Measurements from ENCODE around the gene AMER3. TPM values are rescaled to one million over a fixed set of nuclear protein-coding genes. Genes with fewer than 3 reads are reported as not detected.

The AMER3 gene
- total RNA-seq, 2 donors from 2014 or later = 0.18 to 10.1 TPM

DNA sequence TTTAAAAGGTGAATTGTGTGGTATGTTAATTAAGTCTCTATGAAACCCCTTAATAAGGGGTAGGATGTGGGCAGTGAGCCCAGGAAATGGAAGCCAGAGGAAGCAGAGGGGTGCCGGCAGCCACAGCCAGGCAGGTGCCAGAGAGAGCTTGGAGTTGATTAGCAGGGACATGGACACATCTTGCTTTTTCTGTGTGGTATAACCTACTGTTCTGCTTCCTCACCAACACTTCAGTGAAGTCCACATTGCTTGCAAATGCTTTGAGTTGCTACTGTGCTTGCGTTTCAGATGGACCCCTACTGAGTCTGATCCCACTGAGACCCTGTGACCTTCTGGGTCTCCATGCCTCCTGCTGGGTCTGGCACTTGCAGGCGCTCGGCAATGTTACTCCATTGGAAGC, 51.0 kb downstream of the AMER3 start:
- Histone ChIP-seq H3K9me3 (no peaks in the 10 kb centered on the region), H3K27ac (no peak overlapping the region), H3K4me1 (replicated peaks) (no peaks in the 10 kb centered on the region), H3K36me3 (no peaks in the 10 kb centered on the region), H3K27me3 (replicated peaks; ENCODE audit: insufficient read depth) (no peaks in the 10 kb centered on the region), H3K4me3 (no peak overlapping the region)
- TF ChIP-seq POLR2AphosphoS5 (IDR thresholded peaks at IDR 0.05) (no peak), POLR2A (IDR thresholded peaks at IDR 0.05) (no peak)
- TF ChIP-seq, protein P1, sequence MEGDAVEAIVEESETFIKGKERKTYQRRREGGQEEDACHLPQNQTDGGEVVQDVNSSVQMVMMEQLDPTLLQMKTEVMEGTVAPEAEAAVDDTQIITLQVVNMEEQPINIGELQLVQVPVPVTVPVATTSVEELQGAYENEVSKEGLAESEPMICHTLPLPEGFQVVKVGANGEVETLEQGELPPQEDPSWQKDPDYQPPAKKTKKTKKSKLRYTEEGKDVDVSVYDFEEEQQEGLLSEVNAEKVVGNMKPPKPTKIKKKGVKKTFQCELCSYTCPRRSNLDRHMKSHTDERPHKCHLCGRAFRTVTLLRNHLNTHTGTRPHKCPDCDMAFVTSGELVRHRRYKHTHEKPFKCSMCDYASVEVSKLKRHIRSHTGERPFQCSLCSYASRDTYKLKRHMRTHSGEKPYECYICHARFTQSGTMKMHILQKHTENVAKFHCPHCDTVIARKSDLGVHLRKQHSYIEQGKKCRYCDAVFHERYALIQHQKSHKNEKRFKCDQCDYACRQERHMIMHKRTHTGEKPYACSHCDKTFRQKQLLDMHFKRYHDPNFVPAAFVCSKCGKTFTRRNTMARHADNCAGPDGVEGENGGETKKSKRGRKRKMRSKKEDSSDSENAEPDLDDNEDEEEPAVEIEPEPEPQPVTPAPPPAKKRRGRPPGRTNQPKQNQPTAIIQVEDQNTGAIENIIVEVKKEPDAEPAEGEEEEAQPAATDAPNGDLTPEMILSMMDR (IDR thresholded peaks at IDR 0.05) = no peak
- DNase-seq (ENCODE audit: low spot score) = no peak
- intact Hi-C loops (cut with DNase I) = no loop called here
- WGBS = 74% methylated on average over 4 of the region's 4 CpGs

DNA sequence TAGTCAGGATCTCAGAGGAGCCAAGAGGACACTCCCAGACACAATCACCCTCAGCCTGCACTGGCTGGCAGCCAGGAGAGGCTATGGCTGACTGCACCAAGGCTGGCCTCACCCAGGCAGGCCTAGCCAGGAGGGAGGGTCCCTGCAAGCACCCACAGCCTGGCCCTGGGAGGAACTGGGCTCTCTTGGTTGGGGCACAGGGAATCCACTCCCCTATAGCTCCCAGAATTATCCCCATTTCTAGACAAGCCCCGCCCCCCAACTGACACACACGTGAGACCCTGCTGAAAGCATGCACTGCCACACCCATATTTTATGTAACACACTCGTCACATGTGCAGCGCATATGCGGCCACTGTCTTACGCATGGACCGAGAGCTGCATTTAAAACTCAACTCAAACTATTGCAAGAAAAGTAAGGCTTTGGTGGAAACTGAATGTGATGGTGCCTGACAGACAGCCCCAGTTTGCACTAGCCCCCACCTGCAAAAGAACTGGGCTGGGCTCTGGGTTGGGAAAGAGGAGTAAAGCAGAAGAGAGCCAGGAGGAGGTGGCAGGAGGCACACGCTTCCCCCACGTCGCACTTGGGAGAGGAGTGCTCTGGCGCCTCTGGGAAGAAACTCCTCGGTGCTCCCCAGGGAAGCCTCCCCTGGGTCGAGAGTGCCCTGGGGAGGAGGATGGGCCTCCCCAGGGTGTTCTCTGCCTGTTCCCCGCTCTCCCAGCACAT, 52.5 kb downstream of the AMER3 start:
- no peak overlapping the region for H3K27ac ChIP-seq
- peak; percentile 29 for DNase-seq (ENCODE audit: low spot score)
- no peak overlapping the region for H3K4me3 ChIP-seq
- no peaks in the 10 kb centered on the region for H3K9me3 ChIP-seq
- no peaks in the 10 kb centered on the region for H3K36me3 ChIP-seq
- intact Hi-C loops (cut with DNase I) = no loop called here
- H3K27me3 ChIP-seq (replicated peaks; ENCODE audit: insufficient read depth) = no peaks in the 10 kb centered on the region
- no peaks in the 10 kb centered on the region for H3K4me1 ChIP-seq (replicated peaks)
- 52% methylated on average over 14 of the region's 14 CpGs for WGBS
- no peak for TF ChIP-seq POLR2A (IDR thresholded peaks at IDR 0.05)
- TF ChIP-seq, protein P1 (IDR thresholded peaks at IDR 0.05) = no peak
- TF ChIP-seq POLR2AphosphoS5 (IDR thresholded peaks at IDR 0.05) = no peak

GRCh38 chr2:130808482-130809268, 53.3 kb downstream of the AMER3 start:
- 72% methylated on average over 12 of the region's 12 CpGs for WGBS
- no peak for DNase-seq (ENCODE audit: low spot score)
- H3K4me3 ChIP-seq = no peak overlapping the region
- no peaks in the 10 kb centered on the region for H3K36me3 ChIP-seq
- no peaks in the 10 kb centered on the region for H3K4me1 ChIP-seq (replicated peaks)
- TF ChIP-seq POLR2A (IDR thresholded peaks at IDR 0.05) (no peak), POLR2AphosphoS5 (IDR thresholded peaks at IDR 0.05) (no peak)
- TF ChIP-seq, protein P1 (IDR thresholded peaks at IDR 0.05) = no peak
- H3K27ac ChIP-seq = no peak overlapping the region
- intact Hi-C loops (cut with DNase I) = no loop called here
- H3K27me3 ChIP-seq (replicated peaks; ENCODE audit: insufficient read depth) = no peaks in the 10 kb centered on the region
- no peaks in the 10 kb centered on the region for H3K9me3 ChIP-seq

GRCh38 chr2:130810490-130810889, 55.1 kb downstream of the AMER3 start:
- Histone ChIP-seq H3K4me1 (replicated peaks) (no peaks in the 10 kb centered on the region), H3K4me3 (no peak overlapping the region), H3K27ac (no peak overlapping the region), H3K9me3 (no peaks in the 10 kb centered on the region), H3K27me3 (replicated peaks; ENCODE audit: insufficient read depth) (no peaks in the 10 kb centered on the region), H3K36me3 (no peaks in the 10 kb centered on the region)
- WGBS = 36% methylated on average over 7 of the region's 7 CpGs
- intact Hi-C loops (cut with DNase I) = no loop called here
- no peak for DNase-seq (ENCODE audit: low spot score)
- TF ChIP-seq, protein P1 (IDR thresholded peaks at IDR 0.05) = no peak
- no peak for TF ChIP-seq POLR2AphosphoS5 (IDR thresholded peaks at IDR 0.05)
- TF ChIP-seq POLR2A (IDR thresholded peaks at IDR 0.05) = no peak
